CD4-positive, alpha-beta T cell treated with Interleukin-15 for 4 hours (primary cell): ENCODE results near the gene SPTB.
"Not testable (repeated sequence)": the region's sequence is repeated elsewhere in the genome, so short reads cannot be mapped to it uniquely, and the experiment has no call there.

ENCODE experiments used
- DNase-seq: peaks from one replicate; pipeline ENCODE4 v3.0.0-alpha.2; 2020; ENCODE audit warnings: low spot score

The SPTB gene

DNA sequence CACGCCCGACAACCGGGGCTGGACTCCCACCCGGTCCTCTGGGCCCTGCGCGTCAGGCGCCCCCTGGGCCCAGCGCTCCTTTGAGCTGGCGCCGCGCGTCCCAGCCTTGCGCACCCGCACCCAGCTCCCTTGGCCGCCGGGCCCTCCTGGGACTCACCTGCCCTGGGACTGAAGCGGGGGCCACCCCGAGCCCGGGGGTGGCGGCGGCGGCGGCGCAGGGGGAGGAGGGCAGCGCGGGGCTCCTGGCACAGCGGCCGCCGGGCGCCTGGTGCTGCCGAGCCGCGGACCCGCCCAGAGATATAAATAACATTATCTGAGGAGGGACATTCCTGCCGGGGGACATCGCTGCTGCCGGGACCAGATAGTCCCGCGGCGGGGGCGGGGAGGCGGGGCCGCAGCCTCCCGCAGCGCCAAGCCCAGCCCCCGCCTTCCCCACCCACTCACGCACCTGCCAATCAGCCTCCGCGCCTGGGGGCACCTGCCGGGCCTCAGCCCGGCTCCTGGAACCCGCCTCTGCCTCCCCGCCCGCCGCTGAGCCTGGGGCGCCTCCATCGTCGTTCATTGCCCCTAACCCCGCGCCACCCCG lies at the start of gene SPTB:
Gene SPTB (minus strand): TSS at position 273 of the 586 bp plus-strand sequence. CDS start 56,813 bp downstream, outside the sequence.
- peak; percentile 40 for DNase-seq

DNA sequence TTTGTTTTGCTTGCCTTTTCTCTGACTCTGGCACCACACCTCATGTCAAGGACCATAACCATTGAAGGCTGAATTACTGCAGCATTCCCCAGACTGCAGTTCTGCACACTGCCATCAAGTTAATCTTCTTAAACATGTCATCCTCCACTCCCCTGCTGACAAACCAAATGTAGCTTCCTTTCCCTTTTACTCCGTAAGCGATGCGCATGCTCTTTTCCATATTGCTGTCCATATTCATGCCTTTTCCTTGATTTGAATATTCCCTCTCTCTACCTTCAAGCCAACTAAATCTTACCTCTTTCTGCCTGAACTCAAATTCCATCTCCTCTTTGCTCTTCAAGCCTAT lies 49.3 kb upstream of the SPTB start:
- no peak for DNase-seq

DNA sequence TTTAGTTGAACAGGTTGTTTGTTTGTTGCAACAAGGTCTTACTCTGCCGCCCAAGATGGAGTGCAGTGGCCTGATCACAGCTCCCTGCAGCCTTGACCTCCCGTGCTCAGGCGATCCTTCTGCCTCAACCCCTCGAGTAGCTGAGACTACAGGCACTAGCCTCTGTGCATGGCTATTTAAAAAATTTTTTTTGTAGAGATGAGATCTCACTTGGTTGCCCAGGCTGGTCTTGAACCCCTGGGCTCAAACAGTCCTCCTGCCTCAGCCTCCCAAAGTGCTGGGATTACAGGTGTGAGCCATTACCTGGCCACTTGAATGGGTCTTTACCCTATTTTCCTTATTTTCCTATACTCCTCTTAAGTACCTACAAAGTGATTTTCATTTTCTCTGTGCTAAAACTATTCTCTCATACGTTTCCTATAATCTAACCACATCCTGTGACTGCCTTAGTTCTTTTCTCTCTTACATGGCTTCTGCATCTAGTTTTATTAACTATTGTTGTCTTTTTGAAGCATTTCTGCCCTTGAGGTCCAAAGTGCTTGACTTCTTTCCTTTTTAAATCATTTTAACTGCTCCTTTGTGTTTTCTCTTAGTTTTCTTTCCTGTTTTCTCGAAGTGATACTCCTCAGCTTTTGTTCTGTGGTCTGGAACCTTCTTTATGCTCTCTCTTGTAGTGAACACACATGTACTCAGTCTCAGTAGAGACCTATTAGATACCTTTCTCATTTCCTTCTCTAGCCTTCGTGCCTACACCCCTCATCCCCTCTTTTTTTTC lies 48.7 kb upstream of the SPTB start:
- DNase-seq, result peak; percentile 25

DNA sequence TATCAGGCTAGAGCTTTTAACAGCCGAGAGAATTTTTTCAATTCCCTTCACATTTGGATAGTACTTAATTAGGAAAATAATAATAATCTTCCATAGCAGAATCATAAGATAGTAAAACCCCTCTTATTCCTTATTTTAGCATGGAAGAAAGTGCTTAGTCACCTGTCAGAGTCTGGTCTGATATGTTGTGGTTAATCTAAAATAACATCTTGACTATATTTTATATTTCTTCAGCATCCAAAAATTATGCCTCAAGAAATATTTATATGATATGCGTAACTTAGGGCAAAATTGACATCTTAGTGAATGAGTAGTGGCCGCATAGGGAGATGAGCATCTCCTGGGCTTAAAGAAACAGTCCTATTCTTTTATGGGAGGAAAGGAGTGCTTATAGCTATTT lies 47.3 kb upstream of the SPTB start:
- DNase-seq, result no peak

DNA sequence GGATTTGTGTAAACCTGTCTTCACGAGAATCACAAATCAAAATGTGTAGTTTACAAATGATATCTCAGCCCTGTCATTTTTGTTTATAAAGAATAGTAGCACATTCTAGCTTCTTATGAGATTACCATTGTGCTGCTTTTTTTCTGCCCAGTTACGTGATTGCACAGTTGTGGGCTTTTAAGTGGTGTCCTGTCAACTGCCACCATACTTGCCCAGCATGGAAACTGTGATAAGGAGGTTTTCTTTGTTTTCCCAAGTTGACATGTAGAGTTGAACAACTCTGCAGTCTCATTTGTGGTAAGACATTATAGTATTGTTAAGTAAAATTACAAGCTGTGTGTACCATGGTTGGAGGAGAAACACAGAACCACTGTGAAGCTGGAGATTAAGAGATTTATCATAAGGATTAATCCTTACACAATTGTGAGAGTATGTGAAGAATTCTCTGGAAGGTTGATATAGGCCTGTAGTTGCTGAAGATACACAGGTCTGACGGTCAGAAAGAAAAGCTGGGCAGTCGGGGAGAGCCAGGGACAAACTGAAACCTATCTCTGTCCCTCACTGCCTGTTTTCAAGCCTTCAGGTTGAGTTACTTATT lies 46.8 kb upstream of the SPTB start:
- no peak for DNase-seq

DNA sequence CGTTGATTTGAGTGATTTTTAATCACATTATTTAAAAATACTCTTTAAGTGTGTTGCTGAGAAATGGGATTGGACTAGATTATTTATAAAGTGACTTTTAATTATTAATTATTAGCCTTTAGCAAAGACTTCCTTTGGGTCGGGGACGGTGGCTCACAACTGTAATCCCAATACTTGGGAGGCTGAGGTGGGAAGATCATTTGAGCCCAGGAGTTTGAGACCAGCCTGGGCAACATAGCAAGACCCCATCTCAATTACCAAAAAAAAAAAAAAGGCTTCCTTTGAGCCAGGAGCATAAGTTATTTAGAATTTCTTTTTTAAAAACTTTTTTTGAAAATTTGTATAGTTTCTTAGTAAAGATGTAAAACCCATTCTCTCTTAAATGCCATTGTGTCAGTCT lies 43.3 kb upstream of the SPTB start:
- no peak for DNase-seq

DNA sequence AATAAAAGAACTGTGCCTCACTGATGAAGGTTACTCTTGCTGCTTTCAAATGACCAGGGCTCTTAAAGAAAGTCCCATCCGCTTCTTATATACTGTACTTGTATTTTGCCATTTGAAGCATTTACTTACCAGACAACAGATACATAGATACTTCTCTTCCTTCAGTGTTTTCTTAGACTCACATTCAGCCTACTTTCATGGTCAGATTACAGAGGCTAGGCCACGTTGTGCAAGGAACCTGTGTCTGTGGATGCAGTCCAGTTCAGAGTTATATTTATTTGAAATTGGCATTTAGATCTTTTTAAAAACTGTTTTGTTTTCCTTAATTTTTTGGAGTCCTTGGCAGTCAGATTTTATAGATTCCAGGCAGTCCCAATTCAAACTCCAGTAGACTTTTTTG lies 40.8 kb upstream of the SPTB start:
- DNase-seq, result no peak

DNA sequence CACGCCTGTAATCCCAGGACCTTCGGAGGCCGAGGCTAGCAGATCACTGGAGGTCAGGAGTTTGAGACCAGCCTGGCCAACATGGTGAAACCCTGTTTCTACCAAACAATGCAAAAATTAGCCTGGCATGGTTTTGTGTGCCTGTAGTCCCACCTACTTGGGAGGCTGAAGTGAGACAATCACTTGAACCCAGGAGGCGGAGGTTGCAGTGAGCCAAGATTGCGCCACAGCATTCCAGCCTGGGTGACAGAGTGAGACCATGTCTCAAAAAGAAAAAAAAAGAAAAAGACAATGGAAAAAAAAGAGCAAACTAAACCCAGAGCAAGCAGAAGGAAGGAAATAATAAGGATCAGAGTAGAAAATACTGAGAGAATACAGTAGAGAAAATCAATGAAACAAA lies 39.9 kb upstream of the SPTB start:
- no peak for DNase-seq

DNA sequence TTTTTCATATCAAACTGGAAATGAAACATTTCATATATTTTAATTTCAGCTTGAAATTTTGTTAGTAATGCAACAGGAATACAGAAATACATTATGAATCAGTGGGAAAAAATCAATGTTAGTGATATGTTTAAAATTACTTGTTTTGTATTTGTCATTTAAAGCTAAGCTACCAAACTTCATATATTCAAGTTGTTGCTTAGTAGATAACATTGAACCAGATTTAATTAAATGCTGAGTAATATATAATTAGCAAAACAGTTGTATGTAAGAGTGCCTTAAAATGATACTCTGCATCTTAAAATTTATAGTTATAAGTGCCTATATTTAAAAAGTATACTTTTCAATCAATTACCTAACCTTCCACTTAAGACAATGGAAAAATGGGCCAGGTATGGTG lies 39.5 kb upstream of the SPTB start:
- DNase-seq, result no peak

DNA sequence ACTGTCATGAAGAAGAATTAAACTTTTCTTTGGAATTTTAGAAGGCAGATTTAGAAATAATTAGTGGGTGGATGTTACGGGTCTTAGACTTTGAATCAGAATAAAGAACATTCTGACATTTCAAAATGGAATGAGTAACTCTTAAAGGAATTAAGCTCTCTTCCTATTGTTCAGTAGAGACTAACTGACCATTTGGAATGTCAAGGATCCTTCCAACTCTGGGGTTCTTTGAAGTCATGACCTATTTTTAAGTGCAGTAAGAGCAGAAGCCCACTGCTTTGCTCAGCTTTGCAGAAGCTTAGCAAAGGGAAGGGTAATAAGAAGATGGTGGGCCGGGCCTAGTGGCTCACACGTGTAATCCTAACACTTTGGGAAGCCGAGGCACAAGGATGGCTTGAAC lies 38.5 kb upstream of the SPTB start:
- DNase-seq, result no peak

DNA sequence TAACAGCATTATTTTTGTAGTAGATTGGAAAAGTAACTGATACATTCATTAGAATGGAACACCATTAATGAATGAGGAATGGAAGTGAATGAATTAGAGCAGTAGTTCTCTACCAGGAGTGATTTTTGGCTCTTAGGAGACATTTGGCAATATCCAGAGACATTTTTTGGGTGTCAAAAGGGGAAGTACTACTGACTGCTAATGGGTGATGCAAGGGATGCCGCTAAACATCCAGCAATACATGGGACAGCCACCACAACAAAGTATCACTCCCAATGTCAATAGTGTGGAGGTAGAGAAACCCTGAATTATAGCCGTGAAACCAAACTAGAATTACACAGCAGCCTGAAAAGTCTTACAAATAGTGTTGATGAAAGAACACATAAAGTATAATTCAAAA lies 36.1 kb upstream of the SPTB start:
- no peak for DNase-seq

DNA sequence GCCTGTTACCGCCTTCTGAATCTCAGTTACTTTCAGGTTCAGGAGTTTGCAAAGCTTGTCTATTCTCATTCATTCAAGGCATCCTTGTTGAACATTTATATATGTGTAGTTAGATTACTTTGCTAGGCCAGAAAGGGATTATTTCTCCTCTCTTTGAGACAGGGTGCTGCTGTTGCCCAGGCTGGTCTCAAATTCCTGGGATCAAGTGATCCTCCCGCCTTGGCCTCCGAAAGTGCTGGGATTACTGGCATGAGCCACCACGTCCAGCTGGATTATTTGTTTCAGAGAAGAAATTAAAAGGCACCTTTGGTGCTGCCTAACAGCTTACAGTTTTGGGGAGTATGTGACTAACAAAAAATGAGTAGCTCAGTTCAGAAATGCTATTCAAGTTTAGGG lies 35.3 kb upstream of the SPTB start:
- DNase-seq, result no peak

DNA sequence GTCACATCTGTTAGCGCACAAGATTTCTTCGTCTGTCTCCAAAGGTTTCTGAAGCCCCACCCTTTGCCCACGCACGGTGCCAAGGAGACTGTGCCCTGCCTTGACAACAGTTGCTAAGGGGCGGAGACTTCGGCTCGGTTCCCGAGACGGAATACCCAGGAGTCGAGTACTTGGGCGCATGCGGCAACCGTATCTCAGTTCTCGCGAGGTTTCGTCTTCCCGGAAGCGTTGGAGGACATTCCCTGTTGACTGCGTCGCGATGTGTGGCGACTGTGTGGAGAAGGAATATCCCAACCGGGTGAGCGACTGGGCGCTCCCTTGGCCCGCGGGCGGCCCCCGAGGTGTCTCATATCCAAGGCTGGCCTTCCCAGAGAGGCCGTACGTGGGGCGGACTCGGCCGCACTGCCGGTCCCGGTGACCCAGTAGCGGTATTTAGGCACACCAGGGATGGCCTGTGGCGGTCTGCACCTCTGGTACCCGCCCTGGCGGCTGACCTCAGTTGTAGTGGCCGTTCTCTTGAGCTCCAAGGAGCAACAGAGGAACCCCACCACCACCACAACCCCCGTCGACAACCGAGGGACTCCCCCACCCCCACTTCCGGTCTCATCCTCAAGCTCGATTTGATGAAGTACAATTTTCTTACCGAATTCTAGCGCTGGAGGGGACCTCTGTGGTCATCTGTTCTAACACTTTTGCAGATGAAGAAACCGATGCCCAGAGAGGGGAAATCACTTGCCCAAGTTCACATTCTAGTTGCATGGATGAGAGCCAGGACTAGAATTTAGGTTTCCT lies 34.7 kb upstream of the SPTB start, which contains the start of gene CHURC1:
Gene CHURC1 (plus strand): TSS at position 219 of the 792 bp plus-strand sequence. CDS start 41 bp downstream, at position 260.
- peak; percentile 98 for DNase-seq

DNA sequence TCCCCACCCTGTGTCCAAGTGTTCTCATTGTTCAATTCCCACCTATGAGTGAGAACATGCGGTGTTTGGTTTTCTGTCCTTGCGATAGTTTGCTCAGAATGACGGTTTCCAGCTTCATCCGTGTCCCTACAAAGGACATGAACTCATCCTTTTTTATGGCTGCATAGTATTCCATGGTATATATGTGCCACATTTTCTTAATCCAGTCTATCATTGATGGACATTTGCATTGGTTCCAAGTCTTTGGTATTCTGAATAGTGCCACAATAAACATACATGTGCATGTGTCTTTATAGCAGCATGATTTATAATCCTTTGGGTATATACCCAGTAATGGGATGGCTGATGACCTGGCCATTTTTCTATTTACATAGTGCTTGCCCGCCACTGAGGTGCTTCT lies 33.8 kb upstream of the SPTB start:
- not testable (repeated sequence) for DNase-seq

DNA sequence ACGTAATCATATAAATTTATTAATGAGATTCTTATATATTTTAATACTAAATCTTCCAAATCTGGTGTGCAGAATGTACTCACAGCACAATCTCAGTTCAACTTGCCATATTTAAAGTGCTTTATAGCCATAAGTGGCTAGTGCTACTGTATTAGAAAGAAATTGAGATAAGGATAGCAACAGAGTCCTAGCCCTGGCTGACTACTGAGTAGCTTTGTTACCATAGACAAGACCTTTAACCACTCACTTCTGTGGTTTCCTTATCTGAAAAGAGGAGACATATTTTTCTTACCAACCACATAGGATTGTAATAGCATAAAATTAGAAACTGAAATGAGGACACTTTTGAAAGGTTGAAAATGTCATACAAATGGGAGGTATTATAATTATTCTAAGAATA lies 32.6 kb upstream of the SPTB start:
- no peak for DNase-seq

DNA sequence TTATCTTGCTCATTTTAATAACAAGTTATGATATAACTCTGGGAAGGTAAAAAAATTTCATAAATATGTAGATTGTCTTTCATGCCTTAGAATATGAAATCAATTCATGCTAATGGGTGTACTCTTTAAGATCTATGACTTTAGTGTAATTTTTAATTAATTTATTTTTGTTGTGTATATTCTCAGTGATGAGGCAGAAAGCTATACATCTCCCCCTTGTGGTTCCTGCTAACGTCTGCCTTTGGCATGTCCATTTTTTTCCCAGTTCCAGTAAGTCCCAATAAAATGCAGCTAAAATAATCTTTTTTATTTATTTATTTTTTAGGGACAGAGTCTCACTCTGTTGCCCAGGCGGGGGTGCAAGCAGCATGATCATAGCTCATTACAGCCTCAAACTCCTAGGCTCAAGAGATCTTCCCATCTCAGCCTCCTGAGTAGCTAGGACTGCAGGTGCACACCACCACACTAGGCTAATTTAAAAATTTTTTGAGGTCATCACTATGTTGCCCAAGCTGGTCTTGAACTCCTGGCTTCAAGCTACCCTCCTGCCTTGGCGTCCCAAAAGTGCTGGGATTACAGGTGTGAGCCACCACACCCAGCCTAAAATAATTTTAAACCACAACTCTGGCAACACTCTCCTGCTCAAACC lies 31.3 kb upstream of the SPTB start:
- DNase-seq, result no peak

DNA sequence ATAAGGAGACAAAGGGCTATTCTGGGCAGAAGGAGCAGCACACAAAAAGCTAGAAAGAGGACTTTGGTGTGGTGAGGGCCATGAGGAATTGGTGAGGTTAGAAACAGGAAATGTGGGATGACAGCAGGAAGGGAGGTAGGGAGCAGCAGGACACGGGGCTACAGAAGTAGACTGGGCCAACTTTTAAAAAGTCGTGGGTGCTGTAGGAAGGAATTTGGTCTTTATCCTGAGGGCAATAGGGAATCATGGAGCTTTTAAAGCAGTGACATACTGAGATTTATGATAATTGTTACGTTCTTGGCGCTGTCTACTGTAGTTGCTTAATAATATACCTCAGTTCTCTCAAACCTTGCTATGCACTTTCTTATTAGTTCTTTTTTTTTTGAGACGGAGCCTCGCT lies 26.3 kb upstream of the SPTB start:
- DNase-seq, result no peak

DNA sequence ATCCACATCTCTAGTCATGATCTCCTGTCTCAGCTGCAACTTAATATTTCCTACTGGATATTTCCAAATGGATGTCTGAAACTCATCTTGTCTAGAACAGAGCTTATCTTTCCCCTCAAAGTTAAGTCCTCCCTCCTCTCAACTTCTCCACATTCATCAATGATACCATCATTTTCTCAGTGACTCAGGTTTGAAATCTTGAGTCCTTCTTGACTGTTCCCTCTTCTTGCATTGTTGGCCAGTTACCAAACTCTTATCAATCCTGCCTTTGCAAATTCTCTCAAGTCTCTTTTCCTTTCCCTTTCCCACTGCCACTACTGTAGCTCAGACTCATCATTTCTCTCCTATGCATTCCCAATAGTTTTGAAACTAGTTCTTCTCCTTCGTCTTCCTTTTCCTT lies 20.3 kb upstream of the SPTB start:
- DNase-seq, result no peak

DNA sequence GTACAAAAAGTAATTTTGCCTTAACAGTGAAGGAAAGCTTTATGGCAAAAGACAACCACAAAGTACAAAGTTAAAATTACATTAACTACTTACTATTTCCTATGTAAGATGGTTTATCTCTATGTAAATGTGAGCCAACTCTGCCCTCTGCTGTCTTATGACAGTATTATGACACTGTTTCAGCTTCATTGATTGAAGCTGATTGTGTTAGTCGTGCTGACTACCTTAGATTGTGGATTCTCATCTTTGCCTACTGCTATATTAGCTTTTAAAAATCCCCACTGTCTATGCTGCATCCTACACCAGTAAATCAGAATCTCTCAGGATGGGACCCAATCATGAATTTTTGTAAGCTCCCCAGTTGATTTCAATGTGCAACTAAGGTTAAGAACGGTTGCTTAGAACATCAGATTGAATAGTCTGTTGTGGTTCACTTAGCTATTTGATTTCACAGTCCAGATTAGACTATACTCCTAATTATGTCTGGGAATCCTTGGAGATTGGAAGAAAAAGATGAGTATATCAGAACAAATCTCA lies 12.2 kb upstream of the SPTB start:
- DNase-seq, result peak; percentile 69

DNA sequence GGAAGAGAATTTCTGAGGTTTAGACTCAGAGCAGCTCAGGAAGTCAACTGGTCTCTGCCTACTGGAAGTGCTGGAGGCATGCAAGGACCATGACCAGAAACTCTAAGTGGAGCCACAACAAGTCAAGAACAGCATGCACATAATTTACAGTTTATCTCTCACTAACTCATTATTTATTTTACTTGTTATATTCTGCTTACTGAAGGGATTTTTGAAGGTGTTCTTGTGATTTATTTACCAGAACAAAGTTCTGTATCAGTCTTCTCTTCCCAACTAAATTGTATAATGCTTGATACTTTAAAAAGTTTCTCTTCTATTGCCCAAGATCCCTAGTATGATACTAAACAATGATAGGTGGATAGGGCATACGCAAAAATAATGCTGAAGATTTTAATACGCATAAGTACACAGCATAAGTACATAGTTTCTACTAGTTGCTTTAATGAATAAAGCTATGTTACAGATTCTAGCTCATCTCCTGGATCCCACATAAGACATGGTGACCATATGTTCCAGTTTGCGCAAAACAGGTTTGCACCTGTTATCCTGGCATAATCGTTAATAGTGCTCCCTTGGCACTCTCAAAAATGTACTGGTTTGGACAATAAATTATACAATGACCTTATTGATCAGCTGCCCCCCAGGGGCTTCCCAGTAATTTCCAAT lies 11.6 kb upstream of the SPTB start:
- DNase-seq, result no peak

DNA sequence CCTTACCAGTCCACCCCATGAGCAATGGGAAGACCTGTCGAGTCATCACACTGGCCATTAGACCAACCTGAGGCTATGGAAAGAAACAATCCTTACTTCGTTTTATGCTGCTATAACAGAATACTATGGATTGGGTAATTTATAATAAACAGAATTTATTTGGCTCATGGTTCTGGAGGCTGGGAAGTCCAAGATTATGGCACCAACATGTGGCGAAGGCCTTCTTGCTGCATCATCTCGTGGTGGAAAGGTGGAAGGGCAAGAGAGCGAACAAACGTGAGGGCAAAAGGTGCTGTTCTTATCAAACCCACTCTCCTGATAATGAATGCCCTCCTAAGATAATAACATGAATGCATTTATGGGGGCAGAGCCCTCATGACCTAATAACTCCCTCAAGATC lies 9.6 kb upstream of the SPTB start:
- DNase-seq, result no peak
